HL-60 (cell line): ENCODE data around the gene SENP1.

Source experiments
- DNase-seq, 2 experiments: peaks; one replicate each; pipeline ENCODE4 v3.0.0-alpha.2; 2010 to 2020; ENCODE audit warnings: low read depth in 1 of 2, low spot score in 1 of 2
- H3K27ac ChIP-seq: fragments of 250-450 bp; sonication (Bioruptor Pico); replicated peaks from 2 replicates; pipeline ENCODE4 v1.5.1; 2020; ENCODE audit warnings: mild to moderate bottlenecking, moderate library complexity
- H3K27me3 ChIP-seq: fragments of 250-450 bp; sonication (Bioruptor Pico); 2 replicates; pipeline ENCODE4 v1.5.1; 2021; ENCODE audit warnings: mild to moderate bottlenecking, moderate library complexity; ENCODE audit not compliant: insufficient read depth, poor library complexity, severe bottlenecking
- H3K4me3 ChIP-seq: replicated peaks from 2 replicates; pipeline ENCODE4 v1.5.1; 2011; ENCODE audit warnings: mild to moderate bottlenecking, control low read depth, low read length; ENCODE audit not compliant: insufficient read depth
- CTCF ChIP-seq: IDR thresholded peaks from one replicate; pipeline ENCODE4 v1.5.1; 2011; ENCODE audit warnings: low read length, control low read depth, inconsistent platforms; ENCODE audit not compliant: insufficient read depth
- GABPA ChIP-seq: IDR thresholded peaks from 2 replicates; pipeline ENCODE4 v1.6.1; 2012; ENCODE audit warnings: low read depth
- POLR2AphosphoS5 ChIP-seq: IDR thresholded peaks from 2 replicates; pipeline ENCODE4 v1.6.1; 2012; ENCODE audit warnings: low read depth
- REST ChIP-seq: IDR thresholded peaks from 2 replicates; pipeline ENCODE4 v1.6.1; 2012; ENCODE audit warnings: low read depth; ENCODE audit not compliant: insufficient replicate concordance
- SPI1 ChIP-seq: IDR thresholded peaks from 2 replicates; pipeline ENCODE4 v1.6.1; 2012; ENCODE audit warnings: low read depth, mild to moderate bottlenecking, borderline replicate concordance

Gene SENP1

GRCh38 chr12:48007206-48007605 lies 98.7 kb downstream of the SENP1 start:
- Histone ChIP-seq H3K27ac (no peak overlapping the region), H3K4me3 (no peak overlapping the region), H3K27me3 (peaks cover 66% of the 10 kb centered on the region)
- DNase-seq = no peak
- TF ChIP-seq REST (no peak), GABPA (no peak), CTCF (no peak), SPI1 (no peak), POLR2AphosphoS5 (no peak)

GRCh38 chr12:48005750-48006021 lies 100.2 kb downstream of the SENP1 start:
- TF ChIP-seq GABPA (no peak), CTCF (no peak), REST (no peak), SPI1 (no peak), POLR2AphosphoS5 (no peak)
- H3K27me3 ChIP-seq = peaks cover 80% of the 10 kb centered on the region
- H3K27ac ChIP-seq = no peak overlapping the region
- no peak overlapping the region for H3K4me3 ChIP-seq
- DNase-seq = no peak

- Histone ChIP-seq H3K27me3 (peaks cover 84% of the 10 kb centered on the region), H3K27ac (no peak overlapping the region), H3K4me3 (no peak overlapping the region)
- TF ChIP-seq SPI1 (no peak), POLR2AphosphoS5 (no peak), REST (no peak), GABPA (no peak), CTCF (no peak)
- no peak for DNase-seq
Measured at GRCh38 chr12:48005001-48005749, 100.7 kb downstream of the SENP1 start.
